ENCODE measurements around the gene ARL9. TPM values are rescaled to one million over a fixed set of nuclear protein-coding genes. Genes with fewer than 3 reads are reported as not detected.

The ARL9 gene
- 0.04 and 0.08 TPM in 2 replicates for total RNA-seq

GRCh38 chr4:56505269-56506130 is at the start of gene ARL9:
Gene ARL9, plus strand, starts transcription at chr4:56505791. Its CDS starts 72 bp downstream, at chr4:56505863.

DNA sequence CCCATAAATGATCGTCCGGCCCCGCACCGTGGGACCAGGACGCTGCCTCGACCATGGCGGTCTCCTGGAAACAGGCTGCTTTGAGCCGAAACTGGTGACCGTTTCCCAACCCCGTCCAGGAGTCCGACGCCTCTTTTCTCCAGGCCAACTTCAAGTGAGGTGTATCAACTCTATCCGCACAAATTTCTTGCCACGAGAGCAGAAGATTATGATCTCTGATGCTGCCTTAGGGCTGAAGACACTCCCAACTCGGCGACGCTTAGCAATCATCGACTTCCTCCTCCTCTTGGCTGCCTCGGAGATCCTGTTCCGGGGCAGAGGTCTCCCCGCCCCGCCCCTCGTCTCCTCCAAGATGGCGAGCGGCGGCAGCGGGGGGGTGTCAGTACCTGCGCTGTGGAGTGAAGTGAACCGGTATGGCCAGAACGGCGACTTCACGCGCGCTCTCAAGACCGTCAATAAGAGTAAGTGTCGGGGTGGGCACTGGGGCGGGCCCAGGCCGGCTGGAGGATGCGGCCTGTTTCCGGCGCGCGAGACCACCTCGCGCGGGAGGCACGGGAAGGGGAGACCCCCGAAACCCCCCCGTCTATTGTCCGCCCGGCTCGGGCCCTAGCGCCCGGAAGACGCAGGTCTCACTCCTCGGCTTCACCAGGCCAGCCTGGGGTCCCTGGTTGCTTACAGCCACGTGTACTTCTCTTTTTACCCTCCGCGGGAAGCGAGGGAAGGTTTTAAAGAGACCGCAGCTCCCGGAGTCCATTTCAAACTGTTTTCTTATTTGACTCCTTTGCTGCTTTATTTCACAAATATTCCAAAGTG is 38.1 kb upstream of the ARL9 start, which contains the start of gene SRP72:
TSS of gene SRP72 (plus strand) at position 334 of the 813 bp plus-strand sequence. CDS start at position 353, 19 bp downstream.

Other genes with a start within 250 kb of the ARL9 start
- gene AASDH, start 118.3 kb upstream of the ARL9 start, total RNA-seq, result 6.1 and 10.0 TPM in 2 replicates
- 17.5 and 19.3 TPM in 2 replicates for gene PPAT, start 70.2 kb upstream of the ARL9 start, total RNA-seq
- 78.0 and 135 TPM in 2 replicates for gene PAICS, start 69.5 kb upstream of the ARL9 start, total RNA-seq
- 77.5 and 84.0 TPM in 2 replicates for gene SRP72, start 38.2 kb upstream of the ARL9 start, total RNA-seq
- gene HOPX, start 175.5 kb downstream of the ARL9 start, total RNA-seq, result 2.2 and 9.1 TPM in 2 replicates

Measured in hair follicular keratinocyte (primary cell).